Measurements from ENCODE around the gene SAV1.
"Not testable (repeated sequence)": the region's sequence is repeated elsewhere in the genome, so short reads cannot be mapped to it uniquely, and the experiment has no call there.

Gene SAV1

GRCh38 chr14:50664579-50664978 is 3.5 kb downstream of the SAV1 start:
- not testable (repeated sequence) for DNase-seq

GRCh38 chr14:50659327-50659974 is 8.7 kb downstream of the SAV1 start:
- no peak for DNase-seq

- DNase-seq = no peak
These were observed 9.9 kb downstream of the SAV1 start for GRCh38 chr14:50658203-50658602.

GRCh38 chr14:50657753-50658152 is 10.4 kb downstream of the SAV1 start:
- DNase-seq = no peak

- DNase-seq = no peak
These were observed 11.3 kb downstream of the SAV1 start for GRCh38 chr14:50656776-50657175.

- no peak for DNase-seq
These were observed 18.4 kb downstream of the SAV1 start for GRCh38 chr14:50649691-50650090.

- DNase-seq = no peak
These were observed 20.4 kb downstream of the SAV1 start for GRCh38 chr14:50647753-50648152.

GRCh38 chr14:50647282-50647681 is 20.8 kb downstream of the SAV1 start:
- no peak for DNase-seq

- no peak for DNase-seq
These were observed 33.0 kb downstream of the SAV1 start for GRCh38 chr14:50635141-50635540.

GRCh38 chr14:50633954-50634353 is 34.2 kb downstream of the SAV1 start:
- DNase-seq = no peak

- DNase-seq = no peak
These were observed 36.7 kb downstream of the SAV1 start for GRCh38 chr14:50631408-50631821.

GRCh38 chr14:50624947-50625346 is 43.2 kb downstream of the SAV1 start:
- DNase-seq = not testable (repeated sequence)

- DNase-seq = no peak
These were observed 43.7 kb downstream of the SAV1 start for GRCh38 chr14:50624447-50624846.

GRCh38 chr14:50622978-50623377 is 45.1 kb downstream of the SAV1 start:
- no peak for DNase-seq

GRCh38 chr14:50620341-50620740 is 47.8 kb downstream of the SAV1 start:
- DNase-seq = no peak

- peak in 1 of 2 donors; percentile 29 for DNase-seq
These were observed 48.5 kb downstream of the SAV1 start for GRCh38 chr14:50619569-50620141.

- no peak for DNase-seq
These were observed 51.8 kb downstream of the SAV1 start for GRCh38 chr14:50616275-50616674.

GRCh38 chr14:50615552-50615951 is 52.6 kb downstream of the SAV1 start:
- no peak for DNase-seq

GRCh38 chr14:50615056-50615455 is 53.0 kb downstream of the SAV1 start:
- no peak for DNase-seq

- DNase-seq = no peak
These were observed 55.3 kb downstream of the SAV1 start for GRCh38 chr14:50612806-50613205.

- no peak for DNase-seq
These were observed 57.6 kb downstream of the SAV1 start for GRCh38 chr14:50610465-50610864.

GRCh38 chr14:50608302-50608851 is 59.7 kb downstream of the SAV1 start:
- no peak for DNase-seq

- no peak for DNase-seq
These were observed 60.3 kb downstream of the SAV1 start for GRCh38 chr14:50607761-50608160.

- no peak for DNase-seq
These were observed 60.9 kb downstream of the SAV1 start for GRCh38 chr14:50607181-50607580.

GRCh38 chr14:50606468-50606867 is 61.6 kb downstream of the SAV1 start:
- DNase-seq = no peak

All from CD4-positive, alpha-beta T cell treated with Interleukin-4 for 1 hour (primary cell).